ENCODE data around the gene BRD4. TPM values are rescaled to one million over a fixed set of nuclear protein-coding genes. Genes with fewer than 3 reads are reported as not detected.

The BRD4 gene
- total RNA-seq, 1 donor from 2014 or later = 153 TPM

- Mint-ChIP-seq H3K4me1 (no peaks in the 10 kb centered on the region), H3K4me3 (no peak overlapping the region), H3K27ac (no peak overlapping the region), H3K36me3 (no peaks in the 10 kb centered on the region), H3K27me3 (ENCODE audit: low read depth) (no peaks in the 10 kb centered on the region), H3K9me3 (no peaks in the 10 kb centered on the region)
- TF ChIP-seq, protein P1, sequence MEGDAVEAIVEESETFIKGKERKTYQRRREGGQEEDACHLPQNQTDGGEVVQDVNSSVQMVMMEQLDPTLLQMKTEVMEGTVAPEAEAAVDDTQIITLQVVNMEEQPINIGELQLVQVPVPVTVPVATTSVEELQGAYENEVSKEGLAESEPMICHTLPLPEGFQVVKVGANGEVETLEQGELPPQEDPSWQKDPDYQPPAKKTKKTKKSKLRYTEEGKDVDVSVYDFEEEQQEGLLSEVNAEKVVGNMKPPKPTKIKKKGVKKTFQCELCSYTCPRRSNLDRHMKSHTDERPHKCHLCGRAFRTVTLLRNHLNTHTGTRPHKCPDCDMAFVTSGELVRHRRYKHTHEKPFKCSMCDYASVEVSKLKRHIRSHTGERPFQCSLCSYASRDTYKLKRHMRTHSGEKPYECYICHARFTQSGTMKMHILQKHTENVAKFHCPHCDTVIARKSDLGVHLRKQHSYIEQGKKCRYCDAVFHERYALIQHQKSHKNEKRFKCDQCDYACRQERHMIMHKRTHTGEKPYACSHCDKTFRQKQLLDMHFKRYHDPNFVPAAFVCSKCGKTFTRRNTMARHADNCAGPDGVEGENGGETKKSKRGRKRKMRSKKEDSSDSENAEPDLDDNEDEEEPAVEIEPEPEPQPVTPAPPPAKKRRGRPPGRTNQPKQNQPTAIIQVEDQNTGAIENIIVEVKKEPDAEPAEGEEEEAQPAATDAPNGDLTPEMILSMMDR (IDR thresholded peaks at IDR 0.05; ENCODE audit: unreplicated experiment) = no peak
- DNase-seq (ENCODE audit: low spot score in 2 of 2, unreplicated experiment in 2 of 2) = no peak
Observed at GRCh38 chr19:15210323-15210781, 122.0 kb downstream of the BRD4 start.

DNA sequence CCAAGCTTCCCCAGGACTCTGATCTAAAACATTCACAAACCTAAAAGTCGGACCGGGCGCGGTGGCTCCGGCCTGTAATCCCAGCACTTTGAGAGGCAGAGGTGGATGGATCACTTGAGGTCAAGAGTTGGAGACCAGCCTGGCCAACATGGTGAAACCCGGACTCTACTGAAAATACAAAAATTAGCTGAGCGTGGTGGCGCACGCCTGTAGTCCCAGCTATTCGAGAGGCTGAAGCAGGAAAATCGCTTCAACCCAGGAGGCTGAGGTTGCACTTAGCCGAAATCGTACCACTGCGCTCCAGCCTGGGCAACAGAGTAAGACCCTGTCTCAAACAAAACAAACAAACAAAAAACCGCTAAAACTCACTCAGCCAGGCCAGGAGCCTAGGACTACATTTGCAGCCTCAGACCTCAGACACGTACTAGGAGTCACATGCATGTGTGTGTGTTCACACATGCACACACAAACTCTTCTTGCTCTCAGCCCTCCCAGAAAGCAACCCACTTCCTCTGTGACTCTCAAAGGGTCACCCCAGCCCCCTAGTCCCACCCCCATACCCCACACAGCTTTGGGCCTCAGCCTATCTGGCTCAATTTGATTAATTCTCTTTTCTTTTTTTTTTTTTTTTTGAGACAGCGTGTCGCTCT is 130.8 kb downstream of the BRD4 start:
- no peaks in the 10 kb centered on the region for H3K36me3 Mint-ChIP-seq
- no peaks in the 10 kb centered on the region for H3K9me3 Mint-ChIP-seq

GRCh38 chr19:15200553-15201364 is 131.6 kb downstream of the BRD4 start, which contains the start of gene NOTCH3:
NOTCH3 (minus strand) TSS chr19:15200995; CDS start chr19:15200905, 90 bp downstream.
- Mint-ChIP-seq H3K4me1 (peaks cover 18% of the 10 kb centered on the region), H3K27me3 (ENCODE audit: low read depth) (no peaks in the 10 kb centered on the region), H3K36me3 (no peaks in the 10 kb centered on the region), H3K4me3 (peak within 1 kb of the TSS; percentile 76), H3K9me3 (no peaks in the 10 kb centered on the region), H3K27ac (peak within 1 kb of the TSS; percentile 73)
- TF ChIP-seq, protein P1 (IDR thresholded peaks at IDR 0.05; ENCODE audit: unreplicated experiment) = no peak
- DNase-seq (ENCODE audit: low spot score in 2 of 2, unreplicated experiment in 2 of 2) = no peak

More for the DNA sequence above, 130.8 kb downstream of the BRD4 start:
- Mint-ChIP-seq H3K27ac (peak overlapping the region; percentile 61), H3K27me3 (ENCODE audit: low read depth) (no peaks in the 10 kb centered on the region), H3K4me3 (peak overlapping the region; percentile 75), H3K4me1 (peaks cover 18% of the 10 kb centered on the region)
- TF ChIP-seq, protein P1 (IDR thresholded peaks at IDR 0.05; ENCODE audit: unreplicated experiment) = no peak
- DNase-seq (ENCODE audit: low spot score in 2 of 2, unreplicated experiment in 2 of 2) = no peak

DNA sequence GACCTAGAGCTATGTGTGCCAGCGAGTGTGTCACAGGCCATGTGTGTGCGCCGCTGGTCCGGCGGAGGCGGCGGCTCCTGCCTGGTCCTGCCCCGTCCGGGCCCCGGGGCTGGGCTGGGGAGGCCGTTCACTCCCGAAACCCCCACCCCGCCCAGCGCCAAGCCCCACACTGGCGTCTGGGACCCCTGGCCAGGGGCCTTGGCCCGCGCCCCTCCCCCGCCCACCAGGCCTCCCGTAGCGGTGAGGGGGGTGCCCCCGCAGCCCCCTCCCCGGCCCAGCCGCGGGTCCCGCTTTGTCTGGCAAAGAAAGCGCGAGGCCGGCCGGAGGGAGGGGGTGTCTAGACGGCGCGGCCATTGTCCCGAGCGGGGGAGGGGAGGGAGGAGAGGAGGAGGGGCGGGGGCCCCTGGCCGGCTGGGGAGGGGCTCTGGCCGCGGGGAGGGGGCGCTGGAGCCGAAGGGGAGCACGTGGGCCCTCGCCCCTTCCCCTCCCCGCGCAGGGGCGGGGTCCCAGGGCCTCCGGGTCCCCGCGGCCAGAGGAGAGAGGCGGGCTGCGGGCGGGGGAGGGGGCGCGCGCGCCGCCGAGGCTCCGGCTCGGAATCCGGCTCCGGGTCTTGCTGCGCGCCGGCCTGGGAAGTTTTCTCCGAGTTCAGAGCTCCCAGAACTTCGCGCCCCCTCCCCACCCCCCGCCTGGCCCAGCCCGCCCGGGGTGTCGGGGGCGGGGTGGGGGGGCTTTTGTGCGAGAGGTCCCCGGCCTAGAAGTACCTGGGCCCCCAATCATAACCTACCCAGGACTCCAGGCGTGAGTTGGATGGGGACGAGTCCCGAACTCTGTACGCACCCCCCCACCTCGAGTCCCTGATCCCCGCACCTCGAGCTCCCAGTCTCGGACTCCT is 132.4 kb downstream of the BRD4 start:
- Mint-ChIP-seq H3K36me3 (no peaks in the 10 kb centered on the region), H3K27ac (peak overlapping the region; percentile 86), H3K27me3 (ENCODE audit: low read depth) (no peaks in the 10 kb centered on the region), H3K9me3 (no peaks in the 10 kb centered on the region), H3K4me1 (peaks cover 18% of the 10 kb centered on the region), H3K4me3 (peak overlapping the region; percentile 76)
- TF ChIP-seq, protein P1 (IDR thresholded peaks at IDR 0.05; ENCODE audit: unreplicated experiment) = no peak
- peak; percentile 65 to 81 for DNase-seq (ENCODE audit: low spot score in 2 of 2, unreplicated experiment in 2 of 2)

- DNase-seq (ENCODE audit: low spot score in 2 of 2, unreplicated experiment in 2 of 2) = no peak
Observed at GRCh38 chr19:15198951-15199660, 133.2 kb downstream of the BRD4 start.

More at GRCh38 chr19:15198951-15199660, 133.2 kb downstream of the BRD4 start:
- Mint-ChIP-seq H3K27ac (peak overlapping the region; percentile 86), H3K4me3 (peak overlapping the region; percentile 76), H3K4me1 (peaks cover 25% of the 10 kb centered on the region), H3K9me3 (no peaks in the 10 kb centered on the region), H3K36me3 (no peaks in the 10 kb centered on the region), H3K27me3 (ENCODE audit: low read depth) (no peaks in the 10 kb centered on the region)
- TF ChIP-seq, protein P1 (IDR thresholded peaks at IDR 0.05; ENCODE audit: unreplicated experiment) = no peak
